ENCODE data around the gene ISM2.

Gene ISM2

DNA sequence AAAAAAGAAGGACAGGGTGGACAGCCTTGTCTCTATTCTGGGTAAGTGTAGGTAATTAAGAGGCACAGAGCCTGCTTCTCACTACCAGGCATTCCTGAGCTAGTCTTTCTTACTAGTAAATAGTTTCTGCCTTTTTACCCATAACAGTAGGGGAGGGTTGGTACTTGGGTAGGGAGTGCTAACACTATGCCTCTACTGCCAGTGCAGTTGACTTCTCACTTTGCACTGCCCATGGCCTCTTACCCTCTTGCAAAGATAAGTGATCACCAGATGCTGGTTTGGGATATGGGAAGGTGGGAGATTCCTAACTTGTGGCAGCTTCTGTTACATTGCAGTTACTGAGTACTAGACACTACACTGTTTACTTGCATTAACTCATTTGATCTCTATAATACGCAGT is 29.1 kb downstream of the ISM2 start:
- no peak overlapping the region for H3K4me3 ChIP-seq (ENCODE audit: low read depth, low read length)
- TF ChIP-seq, protein P1, sequence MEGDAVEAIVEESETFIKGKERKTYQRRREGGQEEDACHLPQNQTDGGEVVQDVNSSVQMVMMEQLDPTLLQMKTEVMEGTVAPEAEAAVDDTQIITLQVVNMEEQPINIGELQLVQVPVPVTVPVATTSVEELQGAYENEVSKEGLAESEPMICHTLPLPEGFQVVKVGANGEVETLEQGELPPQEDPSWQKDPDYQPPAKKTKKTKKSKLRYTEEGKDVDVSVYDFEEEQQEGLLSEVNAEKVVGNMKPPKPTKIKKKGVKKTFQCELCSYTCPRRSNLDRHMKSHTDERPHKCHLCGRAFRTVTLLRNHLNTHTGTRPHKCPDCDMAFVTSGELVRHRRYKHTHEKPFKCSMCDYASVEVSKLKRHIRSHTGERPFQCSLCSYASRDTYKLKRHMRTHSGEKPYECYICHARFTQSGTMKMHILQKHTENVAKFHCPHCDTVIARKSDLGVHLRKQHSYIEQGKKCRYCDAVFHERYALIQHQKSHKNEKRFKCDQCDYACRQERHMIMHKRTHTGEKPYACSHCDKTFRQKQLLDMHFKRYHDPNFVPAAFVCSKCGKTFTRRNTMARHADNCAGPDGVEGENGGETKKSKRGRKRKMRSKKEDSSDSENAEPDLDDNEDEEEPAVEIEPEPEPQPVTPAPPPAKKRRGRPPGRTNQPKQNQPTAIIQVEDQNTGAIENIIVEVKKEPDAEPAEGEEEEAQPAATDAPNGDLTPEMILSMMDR (conservative IDR thresholded peaks at IDR 0.05; ENCODE audit: low read depth, low read length): no peak
- no peak for DNase-seq (ENCODE audit: low read depth)

DNA sequence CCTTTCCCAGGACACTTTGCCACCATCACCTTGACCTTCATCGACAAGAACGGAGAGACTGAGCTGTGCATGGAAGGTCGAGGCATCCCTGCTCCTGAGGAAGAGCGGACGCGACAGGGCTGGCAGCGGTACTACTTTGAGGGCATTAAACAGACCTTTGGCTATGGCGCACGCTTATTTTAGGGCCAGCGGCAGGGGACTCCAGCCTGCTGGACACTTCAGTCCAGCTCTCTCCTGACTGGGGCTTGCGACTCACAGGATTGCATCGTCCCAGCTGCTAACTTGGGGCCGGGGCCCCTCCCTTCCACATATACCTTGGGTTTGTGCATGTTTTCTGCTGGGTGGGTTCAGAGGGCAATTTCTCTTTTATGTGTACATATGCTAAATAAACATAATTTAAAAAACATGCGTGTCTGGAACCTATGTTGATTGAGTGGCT is 29.5 kb downstream of the ISM2 start:
- TF ChIP-seq, protein P1 (conservative IDR thresholded peaks at IDR 0.05; ENCODE audit: low read depth, low read length): no peak
- DNase-seq (ENCODE audit: low read depth): no peak
- no peak overlapping the region for H3K4me3 ChIP-seq (ENCODE audit: low read depth, low read length)

DNA sequence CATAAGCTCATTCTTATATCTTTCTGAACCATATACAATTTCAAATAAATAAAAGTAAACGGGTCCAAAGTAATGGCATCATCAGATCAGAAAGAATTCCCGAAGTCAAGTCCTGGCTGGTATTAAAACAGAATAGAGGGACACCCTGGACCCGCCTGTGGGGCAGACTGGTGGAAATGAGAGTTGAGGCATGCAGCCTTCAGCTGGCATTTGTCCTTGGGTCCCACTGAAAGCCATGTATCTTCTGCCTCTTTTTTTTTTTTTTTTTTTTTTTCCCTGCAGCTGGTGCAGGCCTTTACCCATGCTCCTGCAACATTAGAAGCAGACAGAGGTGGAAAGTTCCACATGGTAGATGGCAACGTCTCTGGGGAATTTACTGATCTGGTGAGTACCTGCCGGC is 30.8 kb downstream of the ISM2 start:
- TF ChIP-seq, protein P1 (conservative IDR thresholded peaks at IDR 0.05; ENCODE audit: low read depth, low read length): no peak
- no peak for DNase-seq (ENCODE audit: low read depth)
- H3K4me3 ChIP-seq (ENCODE audit: low read depth, low read length): no peak overlapping the region

DNA sequence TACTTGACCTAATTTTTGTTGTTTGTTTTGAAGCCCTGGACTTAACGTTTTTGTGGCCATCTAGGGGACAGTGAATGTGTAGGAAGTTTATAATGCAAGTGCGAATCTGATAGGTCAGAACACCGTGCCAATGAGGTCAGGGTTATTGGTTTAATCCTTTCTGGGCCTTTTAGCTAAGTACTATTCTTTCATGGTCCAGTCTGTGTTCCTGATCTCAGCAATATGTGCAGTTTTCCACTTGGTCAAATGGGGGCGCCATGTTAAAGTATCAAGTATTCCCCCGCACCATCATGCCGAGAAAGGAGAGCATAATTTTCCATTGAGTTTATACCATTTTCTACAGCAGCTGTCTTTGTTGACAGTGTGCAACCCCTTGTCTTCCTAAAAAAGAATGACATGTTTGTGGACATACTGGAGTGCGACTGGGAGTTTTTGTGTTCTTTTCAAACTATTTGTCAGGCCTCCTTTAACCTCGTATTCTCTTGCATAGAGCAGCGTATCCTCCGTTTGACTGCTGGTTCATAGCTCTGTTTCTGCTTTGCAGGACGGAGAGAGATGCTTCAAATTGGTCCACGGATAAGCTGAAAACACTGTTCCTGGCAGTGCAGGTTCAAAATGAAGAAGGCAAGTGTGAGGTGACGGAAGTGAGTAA is 39.4 kb downstream of the ISM2 start:
- peak; percentile 90 for DNase-seq (ENCODE audit: low read depth)
- peak overlapping the region; percentile 94 for H3K4me3 ChIP-seq (ENCODE audit: low read depth, low read length)
- TF ChIP-seq, protein P1 (conservative IDR thresholded peaks at IDR 0.05; ENCODE audit: low read depth, low read length): peak; percentile 86

DNA sequence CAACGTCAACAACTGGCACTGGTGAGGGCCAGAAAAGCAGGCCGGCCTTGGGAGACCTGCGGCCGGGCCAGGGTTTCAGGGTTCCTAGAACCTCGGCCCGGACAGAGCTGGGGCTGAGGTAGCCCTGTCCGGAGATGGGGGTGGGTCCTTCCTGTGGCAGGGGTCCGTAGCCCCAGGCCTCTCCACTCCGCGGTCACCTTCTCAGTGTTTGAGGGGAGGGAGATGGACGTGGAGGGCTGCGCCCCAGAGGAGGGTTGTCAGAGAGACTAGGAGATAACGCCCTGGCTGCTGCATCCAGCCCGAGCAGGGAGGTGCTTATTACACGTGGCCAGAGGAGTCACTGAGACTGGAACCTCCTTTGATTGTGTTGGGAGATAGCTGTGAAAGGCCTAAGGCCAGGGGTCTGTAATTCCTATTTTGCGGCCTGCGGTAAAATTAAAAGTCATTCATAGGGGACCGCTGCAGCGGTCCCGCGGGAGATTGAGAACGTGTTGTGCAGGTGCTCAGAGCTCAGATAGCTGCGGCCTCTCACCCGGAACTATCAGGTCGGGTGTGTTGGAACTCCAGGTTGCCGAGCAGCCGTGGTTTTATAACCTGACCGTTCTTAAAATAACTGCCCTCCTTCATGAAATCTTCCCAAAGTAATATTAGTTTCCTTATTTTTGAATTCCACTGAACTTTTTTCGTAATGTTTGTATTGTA is 40.2 kb downstream of the ISM2 start:
- TF ChIP-seq, protein P1 (conservative IDR thresholded peaks at IDR 0.05; ENCODE audit: low read depth, low read length): no peak
- DNase-seq (ENCODE audit: low read depth): peak; percentile 43
- H3K4me3 ChIP-seq (ENCODE audit: low read depth, low read length): peak overlapping the region; percentile 94

DNA sequence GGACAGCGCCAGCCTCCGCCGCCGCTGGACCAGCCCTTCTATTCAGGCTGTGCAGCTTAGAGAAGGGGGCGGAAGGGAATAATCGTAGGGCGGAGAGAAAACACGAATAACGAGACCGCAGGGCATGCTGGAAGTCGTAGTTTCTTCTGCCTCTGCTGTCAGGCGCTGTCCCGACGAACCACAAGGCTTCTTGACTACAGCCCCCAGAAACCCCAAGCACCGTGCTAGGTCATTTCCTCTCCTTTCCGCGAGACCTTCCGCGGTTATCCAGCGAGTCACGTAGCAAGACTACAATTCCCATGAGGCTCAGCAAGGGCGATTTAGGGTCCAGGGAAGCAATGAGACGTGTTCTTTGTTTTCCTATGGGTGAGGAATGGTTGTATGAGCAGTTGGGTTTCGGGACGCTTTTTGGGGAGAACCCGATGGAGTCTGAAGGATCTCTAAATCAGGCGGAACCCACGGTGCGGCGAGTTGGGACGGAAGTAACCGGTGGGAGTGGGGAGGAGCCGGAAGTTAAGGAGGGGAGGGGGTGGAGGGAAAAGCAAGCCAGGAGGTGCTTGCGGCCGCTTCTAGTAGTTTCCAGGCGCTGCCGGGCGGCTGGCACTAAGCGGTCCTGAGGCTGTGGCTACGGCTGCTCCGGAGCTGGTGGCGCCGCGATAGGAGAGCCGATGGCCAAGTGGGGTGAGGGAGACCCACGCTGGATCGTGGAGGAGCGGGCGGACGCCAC is 40.9 kb downstream of the ISM2 start, which contains the start of the genes AHSA1 and VIPAS39:
Gene AHSA1 (plus strand): TSS at position 572 of the 727 bp plus-strand sequence. CDS start 97 bp downstream, at position 669.
Gene VIPAS39 (minus strand): TSS at position 80 of the 727 bp plus-strand sequence. CDS start 3,499 bp downstream, outside the sequence.
- TF ChIP-seq, protein P1 (conservative IDR thresholded peaks at IDR 0.05; ENCODE audit: low read depth, low read length): no peak
- H3K4me3 ChIP-seq (ENCODE audit: low read depth, low read length): peak within 1 kb of the TSS; percentile 94
- DNase-seq (ENCODE audit: low read depth): peak; percentile 100
